BE2C (cell line): ENCODE results near the gene MYO18A.
A peak's percentile ranks its signal among the peaks of the same experiment; 100 is the strongest.

ENCODE experiments used
- DNase-seq: peaks from one replicate; pipeline ENCODE4 v3.0.0-alpha.2; 2020
- H3K27me3 ChIP-seq: fragments of 250-450 bp; sonication (Bioruptor Pico); 2 replicates; pipeline ENCODE4 v1.5.1; 2020; ENCODE audit warnings: mild to moderate bottlenecking
- H3K36me3 ChIP-seq: fragments of 250-450 bp; sonication (Bioruptor Pico); 2 replicates; pipeline ENCODE4 v1.5.1; 2020; ENCODE audit warnings: mild to moderate bottlenecking
- H3K4me1 ChIP-seq: fragments of 250-450 bp; sonication (Bioruptor Pico); 2 replicates; pipeline ENCODE4 v1.5.1; 2020
- H3K4me3 ChIP-seq: 2 replicates; pipeline ENCODE4 v1.5.1; 2011; ENCODE audit warnings: low read depth, low read length
- H3K9me3 ChIP-seq: fragments of 250-450 bp; sonication (Bioruptor Pico); 2 replicates; pipeline ENCODE4 v1.5.1; 2020
- CTCF ChIP-seq: IDR thresholded peaks from 2 replicates; pipeline ENCODE4 v1.5.1; 2012; ENCODE audit warnings: mild to moderate bottlenecking, low read depth, low read length

Gene MYO18A

GRCh38 chr17:29114141-29114540 is 66.1 kb downstream of the MYO18A start:
- Histone ChIP-seq H3K27me3 (no peaks in the 10 kb centered on the region), H3K36me3 (no peaks in the 10 kb centered on the region), H3K4me1 (peaks cover 14% of the 10 kb centered on the region), H3K4me3 (no peak overlapping the region), H3K9me3 (no peaks in the 10 kb centered on the region)
- DNase-seq = no peak
- no peak for TF ChIP-seq CTCF

GRCh38 chr17:29113334-29113733 is 66.9 kb downstream of the MYO18A start:
- Histone ChIP-seq H3K36me3 (no peaks in the 10 kb centered on the region), H3K4me3 (no peak overlapping the region), H3K4me1 (peaks cover 18% of the 10 kb centered on the region), H3K9me3 (no peaks in the 10 kb centered on the region), H3K27me3 (no peaks in the 10 kb centered on the region)
- peak; percentile 61 for DNase-seq
- TF ChIP-seq CTCF = peak; percentile 45

- Histone ChIP-seq H3K9me3 (no peaks in the 10 kb centered on the region), H3K4me1 (peaks cover 23% of the 10 kb centered on the region), H3K4me3 (no peak overlapping the region), H3K36me3 (no peaks in the 10 kb centered on the region), H3K27me3 (no peaks in the 10 kb centered on the region)
- peak; percentile 43 for DNase-seq
- no peak for TF ChIP-seq CTCF
These were observed 67.4 kb downstream of the MYO18A start for GRCh38 chr17:29112771-29113295.

- Histone ChIP-seq H3K4me1 (peaks cover 22% of the 10 kb centered on the region), H3K9me3 (no peaks in the 10 kb centered on the region), H3K27me3 (no peaks in the 10 kb centered on the region), H3K36me3 (no peaks in the 10 kb centered on the region), H3K4me3 (no peak overlapping the region)
- TF ChIP-seq CTCF = peak; percentile 83
- peak; percentile 75 for DNase-seq
These were observed 68.2 kb downstream of the MYO18A start for GRCh38 chr17:29111816-29112499.

GRCh38 chr17:29110372-29110757 is 69.8 kb downstream of the MYO18A start:
- no peaks in the 10 kb centered on the region for H3K9me3 ChIP-seq
- DNase-seq = no peak
- no peak overlapping the region for H3K4me3 ChIP-seq
- no peak for TF ChIP-seq CTCF
- peaks cover 15% of the 10 kb centered on the region for H3K4me1 ChIP-seq
- no peaks in the 10 kb centered on the region for H3K36me3 ChIP-seq
- H3K27me3 ChIP-seq = no peaks in the 10 kb centered on the region

GRCh38 chr17:29109477-29110371 is 70.5 kb downstream of the MYO18A start:
- Histone ChIP-seq H3K4me3 (no peak overlapping the region), H3K36me3 (no peaks in the 10 kb centered on the region), H3K4me1 (peaks cover 15% of the 10 kb centered on the region), H3K27me3 (no peaks in the 10 kb centered on the region), H3K9me3 (no peaks in the 10 kb centered on the region)
- DNase-seq = no peak
- no peak for TF ChIP-seq CTCF
